Esophagus squamous epithelium (tissue), 4 donors: Measurements from ENCODE around the gene SULT2B1.
A peak's percentile ranks its signal among the peaks of the same experiment; 100 is the strongest.

Experiments used
- POLR2A ChIP-seq, 4 donors: fragments of 450-650 bp; IDR thresholded peaks; one replicate each; pipeline ENCODE4 v1.6.1; 2017; ENCODE audit warnings: antibody characterized with exemption in 4 of 4, mild to moderate bottlenecking in 4 of 4, moderate library complexity in 3 of 4
- TF ChIP-seq, protein P1 (sequence below), 6 experiments: fragments of 450-650 bp in 4 of 6; fragments of 200-600 bp in 2 of 6; sonication (generic) in 2 of 6; IDR thresholded peaks; one replicate each; pipeline ENCODE4 v1.5.1; 2016 to 2019; ENCODE audit warnings: antibody characterized with exemption in 6 of 6, mild to moderate bottlenecking in 4 of 6, moderate library complexity in 4 of 6

DNA sequence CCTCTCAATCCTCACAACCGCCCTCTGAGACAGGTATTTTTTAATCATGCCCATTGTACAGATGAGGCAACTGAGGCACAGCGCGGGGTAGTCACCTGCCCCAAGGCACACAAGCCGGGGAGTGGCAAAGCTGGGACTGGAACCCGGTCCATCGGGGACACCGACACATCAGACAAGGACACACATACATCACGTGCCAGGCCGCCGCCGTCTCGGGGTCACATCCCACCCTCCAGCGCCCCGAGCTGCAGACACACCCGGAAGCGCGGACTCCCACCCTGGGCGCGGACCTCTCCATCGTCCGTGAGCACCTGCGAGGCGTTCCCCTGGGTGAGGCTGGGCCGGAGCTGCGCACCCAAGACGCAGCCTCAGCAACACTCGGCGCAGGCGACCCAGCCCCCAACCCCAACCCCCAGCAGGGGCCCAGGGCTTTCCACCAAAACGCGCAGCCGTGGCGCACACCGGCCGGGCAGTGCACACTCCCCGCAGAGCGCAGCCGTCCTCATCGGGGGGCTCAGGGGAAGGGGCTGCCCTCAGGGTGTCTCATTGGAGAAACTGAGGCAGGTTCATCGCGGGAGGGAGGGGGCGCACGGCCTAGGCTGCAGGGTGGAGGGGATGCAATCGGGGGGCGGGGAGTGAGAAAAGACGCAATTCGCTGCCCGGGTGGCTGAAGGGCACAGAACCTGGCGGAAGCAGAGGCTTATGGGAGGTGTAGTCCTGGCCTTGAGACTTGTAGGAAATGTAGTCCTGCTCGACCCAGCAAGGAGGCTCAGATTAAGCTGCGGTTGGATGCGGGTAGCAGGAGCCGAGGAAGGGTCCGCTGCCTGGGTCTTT lies 38.5 kb upstream of the SULT2B1 start:
- TF ChIP-seq, protein P1, sequence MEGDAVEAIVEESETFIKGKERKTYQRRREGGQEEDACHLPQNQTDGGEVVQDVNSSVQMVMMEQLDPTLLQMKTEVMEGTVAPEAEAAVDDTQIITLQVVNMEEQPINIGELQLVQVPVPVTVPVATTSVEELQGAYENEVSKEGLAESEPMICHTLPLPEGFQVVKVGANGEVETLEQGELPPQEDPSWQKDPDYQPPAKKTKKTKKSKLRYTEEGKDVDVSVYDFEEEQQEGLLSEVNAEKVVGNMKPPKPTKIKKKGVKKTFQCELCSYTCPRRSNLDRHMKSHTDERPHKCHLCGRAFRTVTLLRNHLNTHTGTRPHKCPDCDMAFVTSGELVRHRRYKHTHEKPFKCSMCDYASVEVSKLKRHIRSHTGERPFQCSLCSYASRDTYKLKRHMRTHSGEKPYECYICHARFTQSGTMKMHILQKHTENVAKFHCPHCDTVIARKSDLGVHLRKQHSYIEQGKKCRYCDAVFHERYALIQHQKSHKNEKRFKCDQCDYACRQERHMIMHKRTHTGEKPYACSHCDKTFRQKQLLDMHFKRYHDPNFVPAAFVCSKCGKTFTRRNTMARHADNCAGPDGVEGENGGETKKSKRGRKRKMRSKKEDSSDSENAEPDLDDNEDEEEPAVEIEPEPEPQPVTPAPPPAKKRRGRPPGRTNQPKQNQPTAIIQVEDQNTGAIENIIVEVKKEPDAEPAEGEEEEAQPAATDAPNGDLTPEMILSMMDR (IDR thresholded peaks at IDR 0.05), result no peak
- peak in 1 of 4 donors; percentile 18 for TF ChIP-seq POLR2A (IDR thresholded peaks at IDR 0.05)
